ENCODE results near the gene CYBB. TPM values are rescaled to one million over a fixed set of nuclear protein-coding genes. Genes with fewer than 3 reads are reported as not detected.
A peak's percentile ranks its signal among the peaks of the same experiment; 100 is the strongest.

Gene CYBB
- total and polyA plus RNA-seq, 12 donors, result 1.9 to 106 (median 7.4) TPM

DNA sequence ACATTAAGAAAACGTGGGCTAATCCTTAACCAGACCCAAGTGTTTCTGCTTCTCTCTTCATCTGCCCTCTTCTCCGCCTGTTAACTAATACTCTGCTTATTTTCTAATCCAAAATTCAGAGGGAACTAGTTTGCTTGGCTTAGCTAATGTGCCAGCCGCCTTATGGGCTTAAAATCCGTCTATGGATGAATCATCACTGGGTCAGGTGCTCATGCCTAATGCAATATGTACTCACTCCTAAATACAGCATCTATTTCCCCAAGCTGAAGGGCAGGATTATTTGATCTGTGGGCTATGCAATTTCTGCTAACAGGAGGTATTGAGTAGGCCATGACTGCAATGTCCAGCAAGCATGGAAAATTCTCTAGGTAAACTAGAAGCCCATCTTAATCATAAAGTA, 55.1 kb downstream of the CYBB start:
- WGBS, 2 donors, result 82 to 89% methylated on average over 4 of the region's 4 CpGs
- Histone ChIP-seq H3K4me3 (no peak overlapping the region), H3K9me3 (no peaks in the 10 kb centered on the region), H3K27ac (no peak overlapping the region), H3K27me3 (peaks cover 0 to 14% (median 0%) of the 10 kb centered on the region in 7 donors), H3K36me3 (peaks cover 0 to 36% (median 0%) of the 10 kb centered on the region in 9 donors), H3K4me1 (no peaks in the 10 kb centered on the region)
- ATAC-seq (no peak), DNase-seq (no peak)
- intact Hi-C loops (cut with DNase I), result no loop called here
- TF ChIP-seq, protein P1, sequence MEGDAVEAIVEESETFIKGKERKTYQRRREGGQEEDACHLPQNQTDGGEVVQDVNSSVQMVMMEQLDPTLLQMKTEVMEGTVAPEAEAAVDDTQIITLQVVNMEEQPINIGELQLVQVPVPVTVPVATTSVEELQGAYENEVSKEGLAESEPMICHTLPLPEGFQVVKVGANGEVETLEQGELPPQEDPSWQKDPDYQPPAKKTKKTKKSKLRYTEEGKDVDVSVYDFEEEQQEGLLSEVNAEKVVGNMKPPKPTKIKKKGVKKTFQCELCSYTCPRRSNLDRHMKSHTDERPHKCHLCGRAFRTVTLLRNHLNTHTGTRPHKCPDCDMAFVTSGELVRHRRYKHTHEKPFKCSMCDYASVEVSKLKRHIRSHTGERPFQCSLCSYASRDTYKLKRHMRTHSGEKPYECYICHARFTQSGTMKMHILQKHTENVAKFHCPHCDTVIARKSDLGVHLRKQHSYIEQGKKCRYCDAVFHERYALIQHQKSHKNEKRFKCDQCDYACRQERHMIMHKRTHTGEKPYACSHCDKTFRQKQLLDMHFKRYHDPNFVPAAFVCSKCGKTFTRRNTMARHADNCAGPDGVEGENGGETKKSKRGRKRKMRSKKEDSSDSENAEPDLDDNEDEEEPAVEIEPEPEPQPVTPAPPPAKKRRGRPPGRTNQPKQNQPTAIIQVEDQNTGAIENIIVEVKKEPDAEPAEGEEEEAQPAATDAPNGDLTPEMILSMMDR (IDR thresholded peaks at IDR 0.05), result no peak

GRCh38 chrX:37840931-37841330, 61.1 kb downstream of the CYBB start:
- 97 to 100% methylated on average over 3 of the region's 3 CpGs for WGBS, 2 donors
- Histone ChIP-seq H3K9me3 (no peaks in the 10 kb centered on the region), H3K4me1 (peaks cover 0 to 4% (median 0%) of the 10 kb centered on the region in 9 donors), H3K36me3 (peaks cover 0 to 48% (median 0%) of the 10 kb centered on the region in 9 donors), H3K27me3 (peaks cover 0 to 13% (median 0%) of the 10 kb centered on the region in 7 donors), H3K27ac (no peak overlapping the region), H3K4me3 (no peak overlapping the region)
- TF ChIP-seq, protein P1 (IDR thresholded peaks at IDR 0.05), result no peak
- intact Hi-C loops (cut with DNase I), result no loop called here
- DNase-seq, result no peak
- ATAC-seq, result no peak

DNA sequence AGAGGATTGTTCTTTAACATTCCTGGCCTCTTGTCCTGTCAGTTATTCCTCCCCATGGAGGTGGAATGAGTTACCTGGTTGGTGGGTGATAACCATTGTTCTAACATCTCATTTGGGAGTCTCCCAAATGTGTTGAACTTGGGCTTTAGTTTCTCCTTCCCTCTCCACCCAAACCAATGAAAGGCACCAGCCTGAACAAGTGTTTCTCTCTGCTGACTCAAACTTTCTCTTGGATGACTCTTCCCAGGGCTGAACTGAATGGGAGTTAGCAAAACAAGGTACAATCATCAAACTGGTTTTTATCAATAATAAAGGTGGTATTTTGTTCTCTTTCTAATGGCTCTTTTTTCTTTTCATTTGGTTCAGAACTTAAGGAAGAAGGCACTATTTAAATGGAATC, 64.8 kb downstream of the CYBB start:
- peaks cover 0 to 18% (median 0%) of the 10 kb centered on the region in 7 donors for H3K27me3 ChIP-seq
- no peak overlapping the region for H3K27ac ChIP-seq

GRCh38 chrX:37846141-37846540, 66.3 kb downstream of the CYBB start:
- peaks cover 0 to 8% (median 0%) of the 10 kb centered on the region in 9 donors for H3K36me3 ChIP-seq
- H3K4me1 ChIP-seq, result peaks cover 0 to 19% (median 0%) of the 10 kb centered on the region in 9 donors
- 76 to 88% methylated on average over 3 of the region's 3 CpGs for WGBS, 2 donors
- peaks cover 0 to 18% (median 0%) of the 10 kb centered on the region in 7 donors for H3K27me3 ChIP-seq
- peak overlapping the region in 1 of 10 donors; percentile 85 for H3K27ac ChIP-seq
- H3K9me3 ChIP-seq, result no peaks in the 10 kb centered on the region
- no peak for ATAC-seq
- peak overlapping the region in 4 of 10 donors; percentile 70 to 86 (median 80) for H3K4me3 ChIP-seq
- intact Hi-C loops (cut with DNase I), result no loop called here
- DNase-seq, result no peak
- TF ChIP-seq, protein P1 (IDR thresholded peaks at IDR 0.05), result no peak

More for the DNA sequence above, 64.8 kb downstream of the CYBB start:
- intact Hi-C loops (cut with DNase I), result no loop called here
- DNase-seq, result no peak
- no peak overlapping the region for H3K4me3 ChIP-seq
- H3K4me1 ChIP-seq, result peaks cover 0 to 19% (median 0%) of the 10 kb centered on the region in 9 donors
- no peak for ATAC-seq
- TF ChIP-seq, protein P1 (IDR thresholded peaks at IDR 0.05), result no peak
- peaks cover 0 to 20% (median 0%) of the 10 kb centered on the region in 9 donors for H3K36me3 ChIP-seq
- no peaks in the 10 kb centered on the region for H3K9me3 ChIP-seq

All from heart right ventricle (tissue), 16 donors.